ENCODE measurements around the gene KRTAP21-2. TPM values are rescaled to one million over a fixed set of nuclear protein-coding genes. Genes with fewer than 3 reads are reported as not detected.

KRTAP21-2 gene
- total RNA-seq, 1 experiment from 2014 or later, result not detected

DNA sequence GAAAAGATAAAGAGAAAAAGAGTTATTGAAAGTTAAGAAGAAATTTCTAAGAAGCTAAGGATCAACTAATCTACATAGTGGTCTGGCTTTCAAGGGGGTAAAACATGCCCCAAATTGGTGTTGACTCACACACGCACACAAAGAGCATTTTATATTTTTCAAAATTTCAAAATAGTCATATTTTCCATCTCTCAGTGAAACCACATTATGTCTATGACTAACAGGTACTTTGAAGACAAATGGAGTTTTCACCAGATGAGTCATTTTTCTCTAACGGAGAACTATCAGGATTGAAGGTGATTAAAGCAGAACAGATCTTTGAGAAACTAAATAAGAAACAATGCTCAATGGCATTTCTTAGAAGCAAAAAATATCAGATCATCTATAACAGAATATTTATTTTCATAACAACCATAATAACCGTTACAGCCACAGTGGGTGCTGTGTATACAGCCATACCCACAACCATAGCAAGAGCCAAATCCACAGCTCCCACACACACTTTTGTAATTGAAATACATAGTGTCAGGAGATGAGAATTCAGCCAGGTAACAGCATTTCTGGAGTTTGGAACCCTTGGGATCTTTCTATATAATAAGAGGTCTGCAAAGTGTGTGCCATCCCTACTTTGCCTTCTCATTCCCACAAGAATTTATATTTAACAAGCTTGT, 28.7 kb downstream of the KRTAP21-2 start, which contains the start of gene KRTAP21-3:
KRTAP21-3 (minus strand) TSS at position 539 of the 671 bp plus-strand sequence; CDS start at position 521, 18 bp downstream.
- no peaks in the 10 kb centered on the region for H3K36me3 ChIP-seq (ENCODE audit: control insufficient read depth in 1 of 2, insufficient read depth in 2 of 2, low read length in 2 of 2)
- H3K9me3 ChIP-seq (ENCODE audit: control insufficient read depth in 1 of 2, insufficient read depth in 1 of 2, low read depth in 1 of 2, low read length in 2 of 2), result peaks cover 0 to 4% of the 10 kb centered on the region in 2 experiments; a peak in 2 of 4 replicates
- H3K9me2 ChIP-seq (ENCODE audit: insufficient read depth), result no peaks in the 10 kb centered on the region
- no peaks in the 10 kb centered on the region for H3K4me1 ChIP-seq (ENCODE audit: control insufficient read depth in 1 of 2, insufficient read depth in 2 of 2, low read length in 2 of 2)
- H3K27ac ChIP-seq (ENCODE audit: low read depth, low read length), result no peak within 1 kb of the TSS; the same call in 1 of the 2 replicates
- POLR2A ChIA-PET, result no interaction called here
- no peaks in the 10 kb centered on the region for H4K20me1 ChIP-seq (ENCODE audit: insufficient read depth)
- H2AFZ ChIP-seq (ENCODE audit: low read depth, low read length, poor library complexity, severe bottlenecking), result no peak within 1 kb of the TSS
- no peaks in the 10 kb centered on the region for H3K79me2 ChIP-seq (ENCODE audit: insufficient read depth, low read length)
- H3K4me3 ChIP-seq (replicated peaks in 1 of 2; ENCODE audit: low read depth in 1 of 2, low read length in 2 of 2), result no peak within 1 kb of the TSS
- peak; percentile 54; the same call in 1 of the 2 replicates for TF ChIP-seq FOSL1 (IDR thresholded peaks at IDR 0.05; ENCODE audit: low read depth)
- peak; percentile 80 for TF ChIP-seq TCF7L2 (IDR thresholded peaks at IDR 0.05; ENCODE audit: borderline replicate concordance, extremely low read depth, insufficient read depth, insufficient read length)
- TF ChIP-seq JUND (IDR thresholded peaks at IDR 0.05), result peak; percentile 35; the same call in 1 of the 2 replicates
- TF ChIP-seq, protein P1, sequence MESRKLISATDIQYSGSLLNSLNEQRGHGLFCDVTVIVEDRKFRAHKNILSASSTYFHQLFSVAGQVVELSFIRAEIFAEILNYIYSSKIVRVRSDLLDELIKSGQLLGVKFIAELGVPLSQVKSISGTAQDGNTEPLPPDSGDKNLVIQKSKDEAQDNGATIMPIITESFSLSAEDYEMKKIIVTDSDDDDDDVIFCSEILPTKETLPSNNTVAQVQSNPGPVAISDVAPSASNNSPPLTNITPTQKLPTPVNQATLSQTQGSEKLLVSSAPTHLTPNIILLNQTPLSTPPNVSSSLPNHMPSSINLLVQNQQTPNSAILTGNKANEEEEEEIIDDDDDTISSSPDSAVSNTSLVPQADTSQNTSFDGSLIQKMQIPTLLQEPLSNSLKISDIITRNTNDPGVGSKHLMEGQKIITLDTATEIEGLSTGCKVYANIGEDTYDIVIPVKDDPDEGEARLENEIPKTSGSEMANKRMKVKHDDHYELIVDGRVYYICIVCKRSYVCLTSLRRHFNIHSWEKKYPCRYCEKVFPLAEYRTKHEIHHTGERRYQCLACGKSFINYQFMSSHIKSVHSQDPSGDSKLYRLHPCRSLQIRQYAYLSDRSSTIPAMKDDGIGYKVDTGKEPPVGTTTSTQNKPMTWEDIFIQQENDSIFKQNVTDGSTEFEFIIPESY (IDR thresholded peaks at IDR 0.05; ENCODE audit: extremely low read depth, insufficient replicate concordance, low read length), result no peak
- no peak for TF ChIP-seq SP1 (IDR thresholded peaks at IDR 0.05; ENCODE audit: low read depth)
- RAD21 ChIA-PET (ENCODE audit: low non-redundant PET in 1 of 2, low total read pairs in 2 of 2, uncharacterized antibody in 2 of 2, unreplicated experiment in 2 of 2), result no interaction called here
- no peaks in the 10 kb centered on the region for H3K27me3 ChIP-seq (ENCODE audit: insufficient read depth, low read length)
- CTCF ChIA-PET, result no interaction called here
- no peak within 1 kb of the TSS for H3K9ac ChIP-seq (ENCODE audit: low read length)
- DNase-seq (ENCODE audit: low read depth, low spot score) (peak; percentile 18), ATAC-seq (no peak)
- no TSS peak for BruUV-seq (replicated peaks)
- H3K4me2 ChIP-seq (ENCODE audit: low read length), result no peak within 1 kb of the TSS
- intact Hi-C loops (cut with micrococcal nuclease), result no loop called here

DNA sequence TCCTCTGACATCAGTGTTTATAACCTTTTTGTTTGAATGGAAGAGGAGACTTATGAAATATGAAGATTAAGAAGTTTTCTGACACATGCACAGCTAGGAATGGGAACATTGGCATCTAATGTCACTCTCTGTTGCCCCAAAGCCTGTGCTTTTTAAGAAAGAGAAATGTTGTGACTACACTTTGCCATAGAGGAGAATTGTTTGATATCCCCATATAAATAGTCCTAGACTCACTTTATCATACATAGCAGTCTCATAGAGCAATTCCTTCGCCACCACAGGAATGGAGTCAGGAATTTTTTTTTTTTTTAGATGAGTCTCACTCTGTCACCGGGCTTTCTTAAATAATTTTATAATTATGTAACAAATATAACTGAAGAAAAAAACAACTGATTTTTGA, 30.0 kb downstream of the KRTAP21-2 start:
- DNase-seq (ENCODE audit: low read depth, low spot score), result no peak
- Histone ChIP-seq H3K4me3 (replicated peaks in 1 of 2; ENCODE audit: low read depth in 1 of 2, low read length in 2 of 2) (no peak overlapping the region), H4K20me1 (ENCODE audit: insufficient read depth) (no peaks in the 10 kb centered on the region), H3K4me2 (ENCODE audit: low read length) (no peak overlapping the region), H3K9me3 (ENCODE audit: control insufficient read depth in 1 of 2, insufficient read depth in 1 of 2, low read depth in 1 of 2, low read length in 2 of 2) (peaks cover 0 to 4% of the 10 kb centered on the region in 2 experiments; a peak in 2 of 4 replicates), H3K27ac (ENCODE audit: low read depth, low read length) (no peak overlapping the region), H3K9ac (ENCODE audit: low read length) (no peak overlapping the region), H3K4me1 (ENCODE audit: control insufficient read depth in 1 of 2, insufficient read depth in 2 of 2, low read length in 2 of 2) (no peaks in the 10 kb centered on the region), H3K27me3 (ENCODE audit: insufficient read depth, low read length) (no peaks in the 10 kb centered on the region), H2AFZ (ENCODE audit: low read depth, low read length, poor library complexity, severe bottlenecking) (no peak overlapping the region), H3K79me2 (ENCODE audit: insufficient read depth, low read length) (no peaks in the 10 kb centered on the region), H3K9me2 (ENCODE audit: insufficient read depth) (no peaks in the 10 kb centered on the region), H3K36me3 (ENCODE audit: control insufficient read depth in 1 of 2, insufficient read depth in 2 of 2, low read length in 2 of 2) (no peaks in the 10 kb centered on the region)
- BruUV-seq (replicated peaks), result no TSS peak
- TF ChIP-seq CEBPB (IDR thresholded peaks at IDR 0.05; ENCODE audit: low read depth), result no peak
- TF ChIP-seq SP1 (IDR thresholded peaks at IDR 0.05; ENCODE audit: low read depth), result no peak
- no peak for TF ChIP-seq FOSL1 (IDR thresholded peaks at IDR 0.05; ENCODE audit: low read depth)
- TF ChIP-seq EZH2phosphoT487 (IDR thresholded peaks at IDR 0.05; ENCODE audit: borderline replicate concordance), result no peak
- TF ChIP-seq, protein P2, sequence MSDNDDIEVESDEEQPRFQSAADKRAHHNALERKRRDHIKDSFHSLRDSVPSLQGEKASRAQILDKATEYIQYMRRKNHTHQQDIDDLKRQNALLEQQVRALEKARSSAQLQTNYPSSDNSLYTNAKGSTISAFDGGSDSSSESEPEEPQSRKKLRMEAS (IDR thresholded peaks at IDR 0.05), result no peak
- no peak for TF ChIP-seq SIN3A (IDR thresholded peaks at IDR 0.05; ENCODE audit: low read depth)
- no peak for TF ChIP-seq ZNF274 (IDR thresholded peaks at IDR 0.05; ENCODE audit: low read depth, low read length)
- ChIA-PET POLR2A (no interaction called here), CTCF (no interaction called here), RAD21 (ENCODE audit: low non-redundant PET in 1 of 2, low total read pairs in 2 of 2, uncharacterized antibody in 2 of 2, unreplicated experiment in 2 of 2) (no interaction called here)
- ATAC-seq, result no peak
- intact Hi-C loops (cut with micrococcal nuclease), result no loop called here

Measured in HCT116 (cell line).